ENCODE measurements around the gene MEX3D.

GRCh38 chr19:1616875-1617274 is 48.8 kb upstream of the MEX3D start:
- TF ChIP-seq POLR2AphosphoS5 (IDR thresholded peaks at IDR 0.05; ENCODE audit: low read depth, low read length) (no peak), FOXP2 (optimal IDR thresholded peaks at IDR 0.05; ENCODE audit: borderline replicate concordance, extremely low read depth, extremely low read length, insufficient read depth) (no peak), TAF1 (IDR thresholded peaks at IDR 0.05; ENCODE audit: borderline replicate concordance, insufficient read depth, low read length) (no peak)
- TF ChIP-seq, protein P1, sequence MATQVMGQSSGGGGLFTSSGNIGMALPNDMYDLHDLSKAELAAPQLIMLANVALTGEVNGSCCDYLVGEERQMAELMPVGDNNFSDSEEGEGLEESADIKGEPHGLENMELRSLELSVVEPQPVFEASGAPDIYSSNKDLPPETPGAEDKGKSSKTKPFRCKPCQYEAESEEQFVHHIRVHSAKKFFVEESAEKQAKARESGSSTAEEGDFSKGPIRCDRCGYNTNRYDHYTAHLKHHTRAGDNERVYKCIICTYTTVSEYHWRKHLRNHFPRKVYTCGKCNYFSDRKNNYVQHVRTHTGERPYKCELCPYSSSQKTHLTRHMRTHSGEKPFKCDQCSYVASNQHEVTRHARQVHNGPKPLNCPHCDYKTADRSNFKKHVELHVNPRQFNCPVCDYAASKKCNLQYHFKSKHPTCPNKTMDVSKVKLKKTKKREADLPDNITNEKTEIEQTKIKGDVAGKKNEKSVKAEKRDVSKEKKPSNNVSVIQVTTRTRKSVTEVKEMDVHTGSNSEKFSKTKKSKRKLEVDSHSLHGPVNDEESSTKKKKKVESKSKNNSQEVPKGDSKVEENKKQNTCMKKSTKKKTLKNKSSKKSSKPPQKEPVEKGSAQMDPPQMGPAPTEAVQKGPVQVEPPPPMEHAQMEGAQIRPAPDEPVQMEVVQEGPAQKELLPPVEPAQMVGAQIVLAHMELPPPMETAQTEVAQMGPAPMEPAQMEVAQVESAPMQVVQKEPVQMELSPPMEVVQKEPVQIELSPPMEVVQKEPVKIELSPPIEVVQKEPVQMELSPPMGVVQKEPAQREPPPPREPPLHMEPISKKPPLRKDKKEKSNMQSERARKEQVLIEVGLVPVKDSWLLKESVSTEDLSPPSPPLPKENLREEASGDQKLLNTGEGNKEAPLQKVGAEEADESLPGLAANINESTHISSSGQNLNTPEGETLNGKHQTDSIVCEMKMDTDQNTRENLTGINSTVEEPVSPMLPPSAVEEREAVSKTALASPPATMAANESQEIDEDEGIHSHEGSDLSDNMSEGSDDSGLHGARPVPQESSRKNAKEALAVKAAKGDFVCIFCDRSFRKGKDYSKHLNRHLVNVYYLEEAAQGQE (IDR thresholded peaks at IDR 0.05; ENCODE audit: insufficient read depth in 1 of 2, low read depth in 2 of 2, low read length in 2 of 2): no peak

All from PFSK-1 (cell line).